ENCODE data around the gene SPATA25.

SPATA25 gene

DNA sequence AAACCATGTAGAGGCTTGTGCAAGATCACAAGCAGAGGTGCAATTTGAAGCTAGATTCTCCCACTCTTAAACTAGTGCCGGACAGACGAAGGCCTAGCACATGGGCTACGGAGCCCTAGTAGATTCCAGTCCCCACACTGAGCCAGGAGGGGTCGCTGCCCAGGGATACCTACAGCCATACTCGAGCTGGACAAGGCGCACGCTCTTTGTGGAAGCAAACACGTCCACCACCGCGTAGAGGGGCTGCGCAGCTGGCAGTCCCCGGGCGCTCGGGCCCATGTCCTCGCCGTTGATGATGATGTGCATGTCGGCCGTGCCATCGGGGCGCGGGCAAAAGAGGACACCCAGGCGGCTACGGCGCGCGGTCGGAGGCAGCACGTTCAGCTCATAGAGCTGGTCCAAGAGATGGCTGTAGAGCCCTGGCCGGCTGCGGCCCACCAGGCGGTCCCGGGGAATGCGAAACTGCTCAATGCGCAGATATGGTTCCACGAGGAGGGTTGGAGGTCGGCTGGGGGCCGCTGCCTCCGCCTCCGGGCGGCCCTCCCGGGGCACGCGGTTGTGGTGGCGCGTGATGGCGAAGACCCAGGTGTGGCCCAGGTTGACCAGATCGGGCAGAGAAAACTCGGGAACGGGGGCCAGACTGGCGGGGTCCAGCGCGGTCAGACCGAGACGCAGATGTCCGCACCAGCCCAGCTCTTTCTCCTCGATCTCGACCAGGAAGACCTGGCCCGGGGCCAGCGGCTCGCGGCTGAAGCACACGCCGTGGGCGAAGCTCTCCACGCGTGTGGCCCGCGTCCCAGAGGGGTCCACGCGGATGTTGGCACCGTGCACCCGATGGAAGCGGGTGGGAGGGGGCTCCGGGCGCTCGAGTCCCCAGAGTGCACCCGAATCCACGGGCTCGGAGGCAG lies 2.9 kb upstream of the SPATA25 start:
- TF ChIP-seq POLR2A (IDR thresholded peaks at IDR 0.05; ENCODE audit: extremely low read depth, insufficient read length) (no peak), MYC (IDR thresholded peaks at IDR 0.05; ENCODE audit: low read depth, low read length) (no peak)
- TF ChIP-seq, protein P1, sequence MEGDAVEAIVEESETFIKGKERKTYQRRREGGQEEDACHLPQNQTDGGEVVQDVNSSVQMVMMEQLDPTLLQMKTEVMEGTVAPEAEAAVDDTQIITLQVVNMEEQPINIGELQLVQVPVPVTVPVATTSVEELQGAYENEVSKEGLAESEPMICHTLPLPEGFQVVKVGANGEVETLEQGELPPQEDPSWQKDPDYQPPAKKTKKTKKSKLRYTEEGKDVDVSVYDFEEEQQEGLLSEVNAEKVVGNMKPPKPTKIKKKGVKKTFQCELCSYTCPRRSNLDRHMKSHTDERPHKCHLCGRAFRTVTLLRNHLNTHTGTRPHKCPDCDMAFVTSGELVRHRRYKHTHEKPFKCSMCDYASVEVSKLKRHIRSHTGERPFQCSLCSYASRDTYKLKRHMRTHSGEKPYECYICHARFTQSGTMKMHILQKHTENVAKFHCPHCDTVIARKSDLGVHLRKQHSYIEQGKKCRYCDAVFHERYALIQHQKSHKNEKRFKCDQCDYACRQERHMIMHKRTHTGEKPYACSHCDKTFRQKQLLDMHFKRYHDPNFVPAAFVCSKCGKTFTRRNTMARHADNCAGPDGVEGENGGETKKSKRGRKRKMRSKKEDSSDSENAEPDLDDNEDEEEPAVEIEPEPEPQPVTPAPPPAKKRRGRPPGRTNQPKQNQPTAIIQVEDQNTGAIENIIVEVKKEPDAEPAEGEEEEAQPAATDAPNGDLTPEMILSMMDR (IDR thresholded peaks at IDR 0.05; ENCODE audit: low read depth, low read length), result no peak
- TF ChIP-seq, protein P2, sequence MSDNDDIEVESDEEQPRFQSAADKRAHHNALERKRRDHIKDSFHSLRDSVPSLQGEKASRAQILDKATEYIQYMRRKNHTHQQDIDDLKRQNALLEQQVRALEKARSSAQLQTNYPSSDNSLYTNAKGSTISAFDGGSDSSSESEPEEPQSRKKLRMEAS (IDR thresholded peaks at IDR 0.05; ENCODE audit: low read depth, low read length), result no peak
- H3K4me3 ChIP-seq (ENCODE audit: low read depth, low read length), result no peak overlapping the region
- no peak for DNase-seq (ENCODE audit: low read depth)

DNA sequence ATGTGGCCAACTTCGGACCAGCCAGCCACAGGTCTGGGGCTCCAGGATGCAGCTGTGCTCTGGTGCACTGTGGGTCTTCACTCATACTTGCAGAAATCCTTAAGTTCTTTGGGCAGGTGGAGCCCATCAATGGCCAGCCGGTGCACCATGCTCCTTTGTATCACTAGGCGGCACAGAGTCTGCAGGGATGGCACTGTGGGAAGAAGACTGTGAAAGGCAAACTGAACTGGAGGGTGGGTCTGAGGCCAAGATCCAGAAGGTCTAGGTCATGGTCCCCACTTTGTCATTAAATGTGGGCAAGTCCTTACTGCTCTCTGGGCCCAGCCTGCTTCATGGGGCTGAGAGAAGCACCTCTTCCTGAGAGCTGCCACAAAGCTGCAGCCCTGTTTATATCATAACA lies 1.3 kb upstream of the SPATA25 start:
- DNase-seq (ENCODE audit: low read depth), result no peak
- no peak overlapping the region for H3K4me3 ChIP-seq (ENCODE audit: low read depth, low read length)
- no peak for TF ChIP-seq POLR2A (IDR thresholded peaks at IDR 0.05; ENCODE audit: extremely low read depth, insufficient read length)
- no peak for TF ChIP-seq MYC (IDR thresholded peaks at IDR 0.05; ENCODE audit: low read depth, low read length)
- TF ChIP-seq, protein P1 (IDR thresholded peaks at IDR 0.05; ENCODE audit: low read depth, low read length), result no peak

DNA sequence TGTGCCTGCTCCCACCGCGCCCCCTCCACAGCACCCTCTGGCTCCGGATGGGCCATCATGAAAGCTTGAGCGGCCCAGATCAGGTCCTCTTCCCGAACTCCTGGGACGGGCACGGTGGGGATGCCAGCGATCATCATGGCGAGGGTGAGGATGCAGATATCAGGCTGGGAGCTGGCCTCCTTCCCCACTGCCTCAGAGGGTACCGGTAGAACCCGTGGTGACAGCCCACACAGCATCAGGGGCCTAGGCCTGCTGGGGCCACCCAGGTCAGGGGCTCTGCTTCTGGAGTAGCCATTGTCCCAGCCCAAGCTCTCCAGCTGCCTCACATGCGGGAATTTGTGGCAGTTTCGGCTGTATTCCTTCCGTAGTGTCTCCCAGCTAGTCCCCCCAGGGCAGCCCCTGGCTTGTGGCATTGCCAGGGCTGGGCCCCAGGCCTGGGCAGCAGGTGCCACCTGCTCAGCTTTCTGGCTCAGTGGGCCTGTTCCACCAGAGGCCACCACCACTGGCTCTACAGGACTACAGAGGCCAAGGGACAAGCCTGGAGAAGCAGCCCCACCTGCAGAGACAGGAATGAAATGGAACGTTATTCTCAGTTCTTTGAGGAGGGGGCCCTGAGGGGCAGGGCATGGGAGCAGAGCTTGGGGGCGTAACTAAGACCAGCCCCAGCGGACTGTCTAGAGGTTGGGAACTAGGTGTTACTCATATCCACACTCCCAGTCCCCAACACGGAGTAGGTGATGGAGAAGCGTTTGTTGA lies 654 bp downstream of the SPATA25 start:
- no peak for DNase-seq (ENCODE audit: low read depth)
- no peak for TF ChIP-seq MYC (IDR thresholded peaks at IDR 0.05; ENCODE audit: low read depth, low read length)
- TF ChIP-seq, protein P2 (IDR thresholded peaks at IDR 0.05; ENCODE audit: low read depth, low read length), result no peak
- TF ChIP-seq POLR2A (IDR thresholded peaks at IDR 0.05; ENCODE audit: extremely low read depth, insufficient read length), result no peak
- TF ChIP-seq, protein P1 (IDR thresholded peaks at IDR 0.05; ENCODE audit: low read depth, low read length), result no peak
- no peak overlapping the region for H3K4me3 ChIP-seq (ENCODE audit: low read depth, low read length)

DNA sequence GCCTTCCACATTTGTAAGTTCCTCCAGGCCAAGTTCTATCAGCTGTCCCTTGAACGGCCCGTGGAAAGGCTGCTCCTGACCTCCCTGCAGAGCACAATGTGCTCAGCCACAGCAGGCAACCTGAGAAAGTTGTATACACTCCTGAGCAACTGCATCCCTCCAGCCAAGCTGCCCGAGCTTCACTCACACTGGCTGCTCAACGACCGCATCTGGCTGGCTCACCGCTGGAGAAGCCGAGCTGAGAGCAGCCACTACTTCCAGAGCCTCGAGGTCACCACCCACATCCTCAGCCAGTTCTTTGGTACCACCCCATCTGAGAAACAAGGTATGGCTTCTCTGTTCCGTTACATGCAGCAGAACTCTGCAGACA lies 4.3 kb downstream of the SPATA25 start:
- TF ChIP-seq POLR2A (IDR thresholded peaks at IDR 0.05; ENCODE audit: extremely low read depth, insufficient read length), result no peak
- TF ChIP-seq, protein P1 (IDR thresholded peaks at IDR 0.05; ENCODE audit: low read depth, low read length), result no peak
- TF ChIP-seq, protein P2 (IDR thresholded peaks at IDR 0.05; ENCODE audit: low read depth, low read length), result no peak
- no peak for TF ChIP-seq MYC (IDR thresholded peaks at IDR 0.05; ENCODE audit: low read depth, low read length)
- DNase-seq (ENCODE audit: low read depth), result no peak
- H3K4me3 ChIP-seq (ENCODE audit: low read depth, low read length), result no peak overlapping the region

DNA sequence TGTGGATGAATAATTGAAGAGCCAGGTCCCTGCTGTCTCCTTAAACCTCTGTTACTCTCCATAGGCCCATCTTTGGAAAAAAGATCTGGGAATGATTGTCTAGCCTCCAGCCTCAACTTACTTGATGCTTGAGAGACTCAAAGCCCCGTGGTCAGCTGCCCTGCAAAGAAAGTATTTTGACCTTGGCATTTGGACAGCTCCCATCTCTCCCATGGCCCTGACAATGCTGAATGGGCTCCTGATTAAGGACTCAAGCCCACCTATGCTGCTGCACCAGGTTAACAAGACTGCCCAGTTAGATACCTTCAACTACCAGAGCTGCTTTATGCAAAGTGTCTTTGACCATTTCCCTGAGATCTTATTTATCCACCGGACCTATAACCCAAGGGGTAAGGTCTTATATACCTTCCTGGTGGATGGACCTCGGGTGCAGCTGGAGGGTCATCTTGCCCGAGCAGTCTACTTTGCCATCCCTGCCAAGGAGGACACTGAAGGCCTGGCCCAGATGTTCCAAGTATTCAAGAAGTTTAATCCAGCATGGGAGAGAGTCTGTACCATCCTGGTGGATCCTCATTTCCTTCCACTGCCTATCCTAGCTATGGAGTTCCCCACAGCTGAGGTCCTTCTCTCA lies 4.8 kb downstream of the SPATA25 start:
- no peak overlapping the region for H3K4me3 ChIP-seq (ENCODE audit: low read depth, low read length)
- TF ChIP-seq, protein P2 (IDR thresholded peaks at IDR 0.05; ENCODE audit: low read depth, low read length), result no peak
- TF ChIP-seq, protein P1 (IDR thresholded peaks at IDR 0.05; ENCODE audit: low read depth, low read length), result no peak
- no peak for TF ChIP-seq POLR2A (IDR thresholded peaks at IDR 0.05; ENCODE audit: extremely low read depth, insufficient read length)
- no peak for TF ChIP-seq MYC (IDR thresholded peaks at IDR 0.05; ENCODE audit: low read depth, low read length)
- DNase-seq (ENCODE audit: low read depth), result no peak

Data from NB4 (cell line).